ENCODE data around the gene ADGRB3. TPM values are rescaled to one million over a fixed set of nuclear protein-coding genes. Genes with fewer than 3 reads are reported as not detected.

ADGRB3 gene
- total RNA-seq, 4 donors from 2014 or later: 1.6 to 2.6 (median 1.8) TPM

GRCh38 chr6:69265090-69265489 lies 630.0 kb downstream of the ADGRB3 start:
- no peak for TF ChIP-seq CTCF (IDR thresholded peaks at IDR 0.05; ENCODE audit: low read depth)

- TF ChIP-seq CTCF (IDR thresholded peaks at IDR 0.05; ENCODE audit: low read depth): no peak
Measured at GRCh38 chr6:69265706-69266105, 630.6 kb downstream of the ADGRB3 start.

DNA sequence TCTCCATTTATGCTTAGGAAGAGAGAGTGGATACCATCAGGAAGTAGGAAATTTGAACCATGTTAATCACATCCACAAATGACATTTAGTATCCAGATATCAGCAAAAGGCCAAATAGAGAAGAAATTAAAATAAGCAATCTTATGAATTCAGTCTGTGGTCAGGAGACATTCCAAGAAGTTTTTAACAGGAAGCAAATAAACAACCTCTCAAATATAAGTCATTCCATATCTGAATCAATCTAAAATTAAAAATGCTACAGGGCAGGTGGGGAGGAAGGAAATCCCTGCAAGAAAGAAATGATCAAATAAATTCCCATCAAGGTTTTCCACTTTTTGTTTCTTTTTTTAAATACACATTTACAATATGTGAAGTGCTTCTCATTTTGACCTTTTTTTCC lies 641.1 kb downstream of the ADGRB3 start:
- TF ChIP-seq CTCF (IDR thresholded peaks at IDR 0.05; ENCODE audit: low read depth): no peak

DNA sequence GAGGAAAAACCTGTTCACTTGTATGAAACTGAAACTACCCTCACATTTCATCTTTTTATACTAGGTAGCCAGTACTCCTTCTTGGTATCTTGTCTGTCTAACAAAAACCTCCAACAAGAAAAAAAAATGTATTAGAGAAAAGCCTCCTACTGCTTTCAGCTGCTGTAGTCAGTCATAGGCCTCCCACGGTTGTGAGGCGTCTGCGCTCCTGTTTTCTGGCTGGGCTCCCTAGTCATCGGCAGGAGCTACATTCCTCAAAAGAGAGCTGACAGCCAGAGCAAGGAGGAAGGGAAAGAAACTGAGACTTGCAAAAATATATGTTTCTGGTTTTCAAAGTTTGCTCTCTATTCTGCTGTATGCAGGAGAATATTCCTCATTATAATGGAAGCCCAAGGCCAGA lies 644.7 kb downstream of the ADGRB3 start:
- TF ChIP-seq CTCF (IDR thresholded peaks at IDR 0.05; ENCODE audit: low read depth): no peak

DNA sequence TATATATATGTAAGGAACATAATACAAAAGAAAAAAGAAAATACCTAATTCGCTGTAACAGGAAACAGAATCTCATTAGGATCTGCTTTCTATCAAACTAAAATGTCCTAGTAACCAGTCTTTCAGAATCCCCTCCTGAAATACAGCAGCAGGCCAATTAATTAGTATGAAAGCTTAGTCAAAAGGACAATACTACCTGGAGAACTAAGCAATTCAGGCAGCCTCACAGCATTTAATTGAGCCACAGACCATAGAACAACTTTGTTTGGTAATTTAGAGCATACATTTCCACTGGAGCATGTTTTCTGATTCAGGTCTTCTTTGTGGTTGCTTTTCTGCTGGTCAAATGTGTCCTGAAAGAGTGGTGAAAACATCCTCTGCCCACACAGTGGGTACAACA lies 645.8 kb downstream of the ADGRB3 start:
- TF ChIP-seq CTCF (IDR thresholded peaks at IDR 0.05; ENCODE audit: low read depth): no peak

- no peak for TF ChIP-seq CTCF (IDR thresholded peaks at IDR 0.05; ENCODE audit: low read depth)
Measured at GRCh38 chr6:69284176-69284730, 649.2 kb downstream of the ADGRB3 start.

GRCh38 chr6:69285054-69285453 lies 650.0 kb downstream of the ADGRB3 start:
- TF ChIP-seq CTCF (IDR thresholded peaks at IDR 0.05; ENCODE audit: low read depth): no peak

All from subcutaneous adipose tissue (tissue), 4 donors.